Liver (tissue), 9 donors: ENCODE results near the gene ANKRD13D. TPM values are rescaled to one million over a fixed set of nuclear protein-coding genes. Genes with fewer than 3 reads are reported as not detected.
A peak's percentile ranks its signal among the peaks of the same experiment; 100 is the strongest.

Experiments used
- DNase-seq: peaks from one replicate; pipeline ENCODE4 v3.0.0-alpha.2; 2017; ENCODE audit warnings: low spot score
- H3K27ac ChIP-seq, 2 donors: one replicate each; pipeline ENCODE4 v1.7.0; 2013; ENCODE audit warnings: inconsistent platforms in 2 of 2, low read length in 2 of 2, control low read depth in 1 of 2, low read depth in 1 of 2, mild to moderate bottlenecking in 1 of 2
- H3K27me3 ChIP-seq, 4 donors: one replicate each; pipeline versions ENCODE4 v1.6.1 to v1.7.0; 2013; ENCODE audit warnings: low read length in 3 of 4, inconsistent platforms in 1 of 4, mild to moderate bottlenecking in 1 of 4, moderate library complexity in 1 of 4; ENCODE audit not compliant: control insufficient read depth in 4 of 4, insufficient read depth in 4 of 4
- H3K36me3 ChIP-seq, 4 donors: one replicate each; pipeline versions ENCODE4 v1.6.1 to v1.7.0; 2013; ENCODE audit warnings: low read length in 3 of 4, mild to moderate bottlenecking in 3 of 4, low read depth in 1 of 4, moderate library complexity in 1 of 4; ENCODE audit not compliant: control insufficient read depth in 4 of 4, insufficient read depth in 3 of 4
- H3K4me1 ChIP-seq, 4 donors: one replicate each; pipeline versions ENCODE4 v1.6.1 to v1.7.0; 2013; ENCODE audit warnings: low read length in 3 of 4, mild to moderate bottlenecking in 3 of 4, moderate library complexity in 1 of 4; ENCODE audit not compliant: control insufficient read depth in 4 of 4, insufficient read depth in 4 of 4
- H3K4me3 ChIP-seq, 3 donors: one replicate each; pipeline versions ENCODE4 v1.6.1 to v1.7.0; 2013; ENCODE audit warnings: low read length in 3 of 3, control low read depth in 1 of 3, low read depth in 1 of 3, mild to moderate bottlenecking in 1 of 3
- H3K9ac ChIP-seq, 2 donors: one replicate each; pipeline ENCODE4 v1.7.0; 2013; ENCODE audit warnings: low read length in 2 of 2, mild to moderate bottlenecking in 2 of 2, moderate library complexity in 2 of 2, control low read depth in 1 of 2, low read depth in 1 of 2
- H3K9me3 ChIP-seq, 4 donors: one replicate each; pipeline versions ENCODE4 v1.6.1 to v1.7.0; 2013; ENCODE audit warnings: low read length in 3 of 4; ENCODE audit not compliant: control insufficient read depth in 4 of 4
- ATF3 ChIP-seq: IDR thresholded peaks from 2 replicates; pipeline ENCODE4 v1.6.1; 2016; ENCODE audit warnings: antibody characterized with exemption
- CTCF ChIP-seq: fragments of 150-350 bp; IDR thresholded peaks from 2 replicates; pipeline ENCODE4 v1.5.1; 2017; ENCODE audit warnings: improper control_type of control experiment, low read depth, low read length; ENCODE audit not compliant: missing input control
- EGR1 ChIP-seq, 2 donors: IDR thresholded peaks; 2 replicates each; pipeline ENCODE4 v1.6.1; 2016 to 2018; ENCODE audit warnings: antibody characterized with exemption in 2 of 2, low read depth in 2 of 2
- FOXA1 ChIP-seq: IDR thresholded peaks from 2 replicates; pipeline ENCODE4 v1.6.1; 2016; ENCODE audit warnings: antibody characterized with exemption
- FOXA2 ChIP-seq: IDR thresholded peaks from 2 replicates; pipeline ENCODE4 v1.6.1; 2016; ENCODE audit warnings: antibody characterized with exemption
- GABPA ChIP-seq, 2 donors: IDR thresholded peaks in 1 of 2; conservative IDR thresholded peaks in 1 of 2; 2 replicates each; pipeline ENCODE4 v1.6.1; 2016; ENCODE audit warnings: antibody characterized with exemption in 2 of 2, mild to moderate bottlenecking in 1 of 2, moderate library complexity in 1 of 2
- HNF4A ChIP-seq, 2 donors: conservative IDR thresholded peaks; 2 replicates each; pipeline ENCODE4 v1.6.1; 2016; ENCODE audit warnings: antibody characterized with exemption in 2 of 2, mild to moderate bottlenecking in 2 of 2
- HNF4G ChIP-seq: IDR thresholded peaks from 2 replicates; pipeline ENCODE4 v1.6.1; 2016; ENCODE audit warnings: antibody characterized with exemption
- JUND ChIP-seq, 2 donors: IDR thresholded peaks; 2 replicates each; pipeline ENCODE4 v1.6.1; 2016; ENCODE audit warnings: antibody characterized with exemption in 2 of 2
- MAX ChIP-seq: IDR thresholded peaks from 2 replicates; pipeline ENCODE4 v1.6.1; 2016; ENCODE audit warnings: antibody characterized with exemption
- NR2F2 ChIP-seq: IDR thresholded peaks from 2 replicates; pipeline ENCODE4 v1.6.1; 2016; ENCODE audit warnings: antibody characterized with exemption
- RAD21 ChIP-seq, 2 donors: IDR thresholded peaks; 2 replicates each; pipeline ENCODE4 v1.6.1; 2016; ENCODE audit warnings: antibody characterized with exemption in 2 of 2, mild to moderate bottlenecking in 2 of 2
- RXRA ChIP-seq, 2 donors: IDR thresholded peaks; 2 replicates each; pipeline ENCODE4 v1.6.1; 2017 to 2018; ENCODE audit warnings: antibody characterized with exemption in 2 of 2, mild to moderate bottlenecking in 1 of 2
- SP1 ChIP-seq: IDR thresholded peaks from 2 replicates; pipeline ENCODE4 v1.6.1; 2018; ENCODE audit warnings: antibody characterized with exemption, mild to moderate bottlenecking
- TAF1 ChIP-seq: conservative IDR thresholded peaks from 2 replicates; pipeline ENCODE4 v1.6.1; 2016; ENCODE audit warnings: antibody characterized with exemption, mild to moderate bottlenecking
- YY1 ChIP-seq: IDR thresholded peaks from 2 replicates; pipeline ENCODE4 v1.6.1; 2016; ENCODE audit warnings: antibody characterized with exemption, mild to moderate bottlenecking
- ZBTB33 ChIP-seq: IDR thresholded peaks from 2 replicates; pipeline ENCODE4 v1.6.1; 2016; ENCODE audit warnings: antibody characterized with exemption
- WGBS: extraction: QIAGEN DNeasy Blood & Tissue Kit; methylation state at CpG from one replicate; pipeline ENCODE4 v1.1.7; 2013; 5-methylcytosine and 5-hydroxymethylcytosine counted together
- polyA plus RNA-seq, 2 donors: library from polyadenylated mRNA; stranded (reverse) in 1 of 2; unstranded in 1 of 2; fragments of 200-250 nt in 1 of 2; fragments of >200 nt in 1 of 2; fragmentation: Nextera tagmentation in 1 of 2; extraction: Ambion mirVana in 1 of 2; gene quantifications; one replicate each; pipeline versions ENCODE4 v1.2.1 to v1.2.3, GENCODE V29; 2013 to 2015
- total RNA-seq, 2 donors: library from RNA; depleted of rRNA; stranded (reverse); fragments of >200 nt; gene quantifications; one replicate each; pipeline ENCODE4 v1.2.3, GENCODE V29; 2014
- TF ChIP-seq, protein P1 (sequence below): IDR thresholded peaks from 2 replicates; pipeline ENCODE4 v1.6.1; 2016; ENCODE audit warnings: antibody characterized with exemption, mild to moderate bottlenecking
- donor health status: healthy.
- donor health status: healthy.
- donor health status: healthy.
- donor health status: healthy.
- donor health status: healthy.

The ANKRD13D gene
- total and polyA plus RNA-seq, 4 donors: 5.5 to 15.0 (median 5.9) TPM

- TF ChIP-seq EGR1 (IDR thresholded peaks at IDR 0.05; ENCODE audit: low read depth in 2 of 2) (peak; percentile 22 to 38), HNF4G (peak; percentile 11), YY1 (peak; percentile 85), RAD21 (IDR thresholded peaks at IDR 0.05) (peak; percentile 45 to 63), FOXA1 (no peak), FOXA2 (no peak), ZBTB33 (peak; percentile 37), SP1 (peak; percentile 82), RXRA (IDR thresholded peaks at IDR 0.05) (peak; percentile 52 to 59), JUND (IDR thresholded peaks at IDR 0.05) (peak in 1 of 2 donors; percentile 29), CTCF (peak; percentile 6), NR2F2 (peak; percentile 76), TAF1 (peak; percentile 99), HNF4A (conservative IDR thresholded peaks at IDR 0.05) (peak; percentile 31 to 57), MAX (peak; percentile 89), GABPA (IDR thresholded peaks at IDR 0.05 in 1 of 2, conservative IDR thresholded peaks at IDR 0.05 in 1 of 2) (peak in 1 of 2 donors; percentile 55), ATF3 (peak; percentile 64)
- TF ChIP-seq, protein P1, sequence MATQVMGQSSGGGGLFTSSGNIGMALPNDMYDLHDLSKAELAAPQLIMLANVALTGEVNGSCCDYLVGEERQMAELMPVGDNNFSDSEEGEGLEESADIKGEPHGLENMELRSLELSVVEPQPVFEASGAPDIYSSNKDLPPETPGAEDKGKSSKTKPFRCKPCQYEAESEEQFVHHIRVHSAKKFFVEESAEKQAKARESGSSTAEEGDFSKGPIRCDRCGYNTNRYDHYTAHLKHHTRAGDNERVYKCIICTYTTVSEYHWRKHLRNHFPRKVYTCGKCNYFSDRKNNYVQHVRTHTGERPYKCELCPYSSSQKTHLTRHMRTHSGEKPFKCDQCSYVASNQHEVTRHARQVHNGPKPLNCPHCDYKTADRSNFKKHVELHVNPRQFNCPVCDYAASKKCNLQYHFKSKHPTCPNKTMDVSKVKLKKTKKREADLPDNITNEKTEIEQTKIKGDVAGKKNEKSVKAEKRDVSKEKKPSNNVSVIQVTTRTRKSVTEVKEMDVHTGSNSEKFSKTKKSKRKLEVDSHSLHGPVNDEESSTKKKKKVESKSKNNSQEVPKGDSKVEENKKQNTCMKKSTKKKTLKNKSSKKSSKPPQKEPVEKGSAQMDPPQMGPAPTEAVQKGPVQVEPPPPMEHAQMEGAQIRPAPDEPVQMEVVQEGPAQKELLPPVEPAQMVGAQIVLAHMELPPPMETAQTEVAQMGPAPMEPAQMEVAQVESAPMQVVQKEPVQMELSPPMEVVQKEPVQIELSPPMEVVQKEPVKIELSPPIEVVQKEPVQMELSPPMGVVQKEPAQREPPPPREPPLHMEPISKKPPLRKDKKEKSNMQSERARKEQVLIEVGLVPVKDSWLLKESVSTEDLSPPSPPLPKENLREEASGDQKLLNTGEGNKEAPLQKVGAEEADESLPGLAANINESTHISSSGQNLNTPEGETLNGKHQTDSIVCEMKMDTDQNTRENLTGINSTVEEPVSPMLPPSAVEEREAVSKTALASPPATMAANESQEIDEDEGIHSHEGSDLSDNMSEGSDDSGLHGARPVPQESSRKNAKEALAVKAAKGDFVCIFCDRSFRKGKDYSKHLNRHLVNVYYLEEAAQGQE: peak; percentile 96
- Histone ChIP-seq H3K27ac (peak overlapping the region; percentile 93 to 99), H3K4me1 (peaks cover 0 to 50% (median 35%) of the 10 kb centered on the region in 4 donors), H3K36me3 (peaks cover under 1 to 14% (median 10%) of the 10 kb centered on the region in 4 donors), H3K4me3 (peak overlapping the region; percentile 60 to 99 (median 96)), H3K9me3 (no peaks in the 10 kb centered on the region), H3K9ac (peak overlapping the region; percentile 97 to 100), H3K27me3 (no peaks in the 10 kb centered on the region)
- under 1% methylated on average over 31 of the region's 31 CpGs for WGBS
- peak; percentile 89 for DNase-seq
Measured at GRCh38 chr11:67239783-67240575, 49.1 kb upstream of the ANKRD13D start.
